NCI-H2107 treated with DMSO at 0.1 percent for 48 hours (cell line): Measurements from ENCODE around the gene FAM163B.

Experiments used
- DNase-seq: peaks from one replicate; lab custom pipeline; 2025; ENCODE audit not compliant: unreplicated experiment; lab: John Stamatoyannopoulos, UW

Gene FAM163B

GRCh38 chr9:133583111-133583510 is 26.1 kb downstream of the FAM163B start:
- no peak for DNase-seq

- no peak for DNase-seq
Measured at GRCh38 chr9:133582501-133583045, 26.6 kb downstream of the FAM163B start.

GRCh38 chr9:133581513-133582343 is 27.5 kb downstream of the FAM163B start:
- no peak for DNase-seq

- no peak for DNase-seq
Measured at GRCh38 chr9:133581011-133581410, 28.2 kb downstream of the FAM163B start.

- no peak for DNase-seq
Measured at GRCh38 chr9:133580419-133580738, 28.8 kb downstream of the FAM163B start.

GRCh38 chr9:133579601-133580418 is 29.4 kb downstream of the FAM163B start:
- DNase-seq = no peak

- DNase-seq = no peak
Measured at GRCh38 chr9:133578524-133579441, 30.4 kb downstream of the FAM163B start.

- no peak for DNase-seq
Measured at GRCh38 chr9:133577737-133578112, 31.5 kb downstream of the FAM163B start.

- DNase-seq = no peak
Measured at GRCh38 chr9:133576875-133577736, 32.1 kb downstream of the FAM163B start.

GRCh38 chr9:133576031-133576874 is 32.9 kb downstream of the FAM163B start:
- DNase-seq = peak; percentile 17

GRCh38 chr9:133575186-133576030 is 33.8 kb downstream of the FAM163B start:
- DNase-seq = no peak

GRCh38 chr9:133574771-133575170 is 34.4 kb downstream of the FAM163B start:
- DNase-seq = no peak

GRCh38 chr9:133573791-133574515 is 35.2 kb downstream of the FAM163B start:
- no peak for DNase-seq

GRCh38 chr9:133572821-133573361 is 36.3 kb downstream of the FAM163B start:
- DNase-seq = no peak

- no peak for DNase-seq
Measured at GRCh38 chr9:133571896-133572595, 37.1 kb downstream of the FAM163B start.

GRCh38 chr9:133571391-133571890 is 37.7 kb downstream of the FAM163B start:
- no peak for DNase-seq
